ES-I3 (cell line): Measurements from ENCODE around the gene WNT1.

ENCODE experiments used
- H3K36me3 ChIP-seq: 2 replicates; pipeline ENCODE4 v1.6.1; 2013; ENCODE audit warnings: mild to moderate bottlenecking, low read length, control low read depth, moderate library complexity; ENCODE audit not compliant: insufficient read depth
- H3K4me1 ChIP-seq: 2 replicates; pipeline ENCODE4 v1.6.1; 2013; ENCODE audit warnings: mild to moderate bottlenecking, control low read depth, low read length; ENCODE audit not compliant: insufficient read depth
- H3K9ac ChIP-seq: 2 replicates; pipeline ENCODE4 v1.6.1; 2013; ENCODE audit warnings: low read depth, mild to moderate bottlenecking, low read length, moderate library complexity
- H3K9me3 ChIP-seq: 2 replicates; pipeline ENCODE4 v1.6.1; 2013; ENCODE audit warnings: mild to moderate bottlenecking, low read length, moderate library complexity; ENCODE audit not compliant: control insufficient read depth, insufficient read depth

Gene WNT1

GRCh38 chr12:48978291-48978740, at the start of gene WNT1:
Gene WNT1, plus strand, starts transcription at chr12:48978322. Its CDS starts 329 bp downstream, at chr12:48978651.
- H3K36me3 ChIP-seq = no peaks in the 10 kb centered on the region
- H3K9me3 ChIP-seq = no peaks in the 10 kb centered on the region
- H3K4me1 ChIP-seq = no peaks in the 10 kb centered on the region
- H3K9ac ChIP-seq = peak within 1 kb of the TSS; percentile 44; the same call in 1 of the 2 replicates

- H3K4me1 ChIP-seq = no peaks in the 10 kb centered on the region; the same call in 1 of the 2 replicates
- no peak overlapping the region for H3K9ac ChIP-seq
- H3K36me3 ChIP-seq = peaks cover 20% of the 10 kb centered on the region
- no peaks in the 10 kb centered on the region for H3K9me3 ChIP-seq
These were observed 48.6 kb upstream of the WNT1 start for GRCh38 chr12:48929551-48929950.

- Histone ChIP-seq H3K9me3 (no peaks in the 10 kb centered on the region), H3K4me1 (no peaks in the 10 kb centered on the region; the same call in 1 of the 2 replicates), H3K9ac (no peak overlapping the region), H3K36me3 (peaks cover 20% of the 10 kb centered on the region)
These were observed 47.6 kb upstream of the WNT1 start for GRCh38 chr12:48930475-48930874.

GRCh38 chr12:48932878-48933277, 45.2 kb upstream of the WNT1 start:
- H3K36me3 ChIP-seq = peaks cover 25% of the 10 kb centered on the region

GRCh38 chr12:48933664-48934311, 44.3 kb upstream of the WNT1 start:
- no peaks in the 10 kb centered on the region for H3K4me1 ChIP-seq
- H3K36me3 ChIP-seq = peaks cover 32% of the 10 kb centered on the region
- H3K9me3 ChIP-seq = no peaks in the 10 kb centered on the region
- H3K9ac ChIP-seq = no peak overlapping the region

More at GRCh38 chr12:48932878-48933277, 45.2 kb upstream of the WNT1 start:
- Histone ChIP-seq H3K9ac (no peak overlapping the region), H3K9me3 (no peaks in the 10 kb centered on the region), H3K4me1 (no peaks in the 10 kb centered on the region)

GRCh38 chr12:48934312-48934706, 43.8 kb upstream of the WNT1 start:
- H3K4me1 ChIP-seq = no peaks in the 10 kb centered on the region
- H3K9me3 ChIP-seq = no peaks in the 10 kb centered on the region
- H3K36me3 ChIP-seq = peaks cover 33% of the 10 kb centered on the region
- no peak overlapping the region for H3K9ac ChIP-seq

- Histone ChIP-seq H3K36me3 (peaks cover 49% of the 10 kb centered on the region), H3K4me1 (no peaks in the 10 kb centered on the region), H3K9ac (no peak overlapping the region), H3K9me3 (no peaks in the 10 kb centered on the region)
These were observed 41.6 kb upstream of the WNT1 start for GRCh38 chr12:48936379-48936979.

- H3K9ac ChIP-seq = no peak overlapping the region
- H3K9me3 ChIP-seq = no peaks in the 10 kb centered on the region
- peaks cover 46% of the 10 kb centered on the region for H3K36me3 ChIP-seq
- no peaks in the 10 kb centered on the region for H3K4me1 ChIP-seq
These were observed 41.0 kb upstream of the WNT1 start for GRCh38 chr12:48937170-48937569.

GRCh38 chr12:48938805-48939204, 39.3 kb upstream of the WNT1 start:
- no peaks in the 10 kb centered on the region for H3K4me1 ChIP-seq
- peaks cover 39% of the 10 kb centered on the region for H3K36me3 ChIP-seq
- no peaks in the 10 kb centered on the region for H3K9me3 ChIP-seq
- no peak overlapping the region for H3K9ac ChIP-seq

GRCh38 chr12:48940181-48940580, 37.9 kb upstream of the WNT1 start:
- H3K36me3 ChIP-seq = peaks cover 32% of the 10 kb centered on the region; the same call in 1 of the 2 replicates
- no peaks in the 10 kb centered on the region for H3K4me1 ChIP-seq
- no peaks in the 10 kb centered on the region for H3K9me3 ChIP-seq
- H3K9ac ChIP-seq = no peak overlapping the region

- Histone ChIP-seq H3K4me1 (no peaks in the 10 kb centered on the region), H3K9me3 (no peaks in the 10 kb centered on the region), H3K36me3 (peaks cover 26% of the 10 kb centered on the region; the same call in 1 of the 2 replicates), H3K9ac (no peak overlapping the region)
These were observed 34.9 kb upstream of the WNT1 start for GRCh38 chr12:48943221-48943620.

GRCh38 chr12:48946205-48946604, 31.9 kb upstream of the WNT1 start:
- no peaks in the 10 kb centered on the region for H3K9me3 ChIP-seq
- H3K9ac ChIP-seq = no peak overlapping the region
- H3K4me1 ChIP-seq = no peaks in the 10 kb centered on the region
- peaks cover 4% of the 10 kb centered on the region; the same call in 1 of the 2 replicates for H3K36me3 ChIP-seq

- peaks cover 3% of the 10 kb centered on the region; the same call in 1 of the 2 replicates for H3K36me3 ChIP-seq
- H3K9ac ChIP-seq = no peak overlapping the region
- no peaks in the 10 kb centered on the region for H3K4me1 ChIP-seq
- no peaks in the 10 kb centered on the region for H3K9me3 ChIP-seq
These were observed 31.2 kb upstream of the WNT1 start for GRCh38 chr12:48946943-48947342.

GRCh38 chr12:48947727-48948126, 30.4 kb upstream of the WNT1 start:
- Histone ChIP-seq H3K9me3 (no peaks in the 10 kb centered on the region), H3K36me3 (peaks cover 7% of the 10 kb centered on the region), H3K9ac (no peak overlapping the region), H3K4me1 (no peaks in the 10 kb centered on the region)

GRCh38 chr12:48952691-48953090, 25.4 kb upstream of the WNT1 start:
- peaks cover 8% of the 10 kb centered on the region for H3K4me1 ChIP-seq
- no peak overlapping the region for H3K9ac ChIP-seq
- H3K9me3 ChIP-seq = no peaks in the 10 kb centered on the region
- peaks cover 13% of the 10 kb centered on the region for H3K36me3 ChIP-seq
